ENCODE measurements around the gene ADAMTS10.

Gene ADAMTS10

GRCh38 chr19:8580710-8581281, 29.7 kb downstream of the ADAMTS10 start:
- Histone ChIP-seq H3K27me3 (replicated peaks; ENCODE audit: insufficient read depth, low read length) (peaks cover 61% of the 10 kb centered on the region), H3K9me2 (replicated peaks; ENCODE audit: insufficient read depth, low read length) (no peaks in the 10 kb centered on the region), H4K20me1 (ENCODE audit: insufficient read depth, low read length) (no peaks in the 10 kb centered on the region), H3K4me3 (ENCODE audit: low read length) (peak overlapping the region; percentile 14; the same call in 1 of the 2 replicates), H3K4me2 (ENCODE audit: low read depth, low read length) (peak overlapping the region; percentile 61), H3K27ac (ENCODE audit: low read length) (no peak overlapping the region), H3K9ac (ENCODE audit: low read length) (no peak overlapping the region), H3K79me2 (ENCODE audit: low read length) (no peaks in the 10 kb centered on the region), H3K36me3 (replicated peaks; ENCODE audit: insufficient read depth, low read length) (no peaks in the 10 kb centered on the region), H2AFZ (ENCODE audit: low read length) (peak overlapping the region; percentile 62), H3K9me3 (replicated peaks; ENCODE audit: insufficient read depth, low read length) (no peaks in the 10 kb centered on the region), H3F3A (ENCODE audit: insufficient read depth, low read length) (no peaks in the 10 kb centered on the region), H3K4me1 (ENCODE audit: low read length) (peaks cover under 1% of the 10 kb centered on the region; the same call in 1 of the 2 replicates)
- peak; percentile 75 for DNase-seq
- no peak for TF ChIP-seq EZH2 (optimal IDR thresholded peaks at IDR 0.05; ENCODE audit: low read depth, low read length)
- no peak for TF ChIP-seq EZH2phosphoT487 (IDR thresholded peaks at IDR 0.05; ENCODE audit: low read length)
- peak; percentile 100 for TF ChIP-seq CTCF (IDR thresholded peaks at IDR 0.05; ENCODE audit: low read length)

GRCh38 chr19:8578642-8579265, 31.8 kb downstream of the ADAMTS10 start:
- Histone ChIP-seq H3K4me1 (ENCODE audit: low read length) (peaks cover 6% of the 10 kb centered on the region; the same call in 1 of the 2 replicates), H3K9me2 (replicated peaks; ENCODE audit: insufficient read depth, low read length) (no peaks in the 10 kb centered on the region), H4K20me1 (ENCODE audit: insufficient read depth, low read length) (no peaks in the 10 kb centered on the region), H3K36me3 (replicated peaks; ENCODE audit: insufficient read depth, low read length) (no peaks in the 10 kb centered on the region), H3K27ac (ENCODE audit: low read length) (no peak overlapping the region), H2AFZ (ENCODE audit: low read length) (no peak overlapping the region), H3F3A (ENCODE audit: insufficient read depth, low read length) (no peaks in the 10 kb centered on the region), H3K4me3 (ENCODE audit: low read length) (no peak overlapping the region), H3K27me3 (replicated peaks; ENCODE audit: insufficient read depth, low read length) (peaks cover 68% of the 10 kb centered on the region), H3K9me3 (replicated peaks; ENCODE audit: insufficient read depth, low read length) (no peaks in the 10 kb centered on the region), H3K79me2 (ENCODE audit: low read length) (no peaks in the 10 kb centered on the region), H3K4me2 (ENCODE audit: low read depth, low read length) (no peak overlapping the region), H3K9ac (ENCODE audit: low read length) (no peak overlapping the region)
- peak; percentile 62 for DNase-seq
- TF ChIP-seq CTCF (IDR thresholded peaks at IDR 0.05; ENCODE audit: low read length) (peak; percentile 98), EZH2phosphoT487 (IDR thresholded peaks at IDR 0.05; ENCODE audit: low read length) (no peak)

GRCh38 chr19:8577741-8578140, 32.8 kb downstream of the ADAMTS10 start:
- no peak for DNase-seq
- Histone ChIP-seq H3K9me3 (replicated peaks; ENCODE audit: insufficient read depth, low read length) (no peaks in the 10 kb centered on the region), H3K27ac (ENCODE audit: low read length) (no peak overlapping the region), H3K4me3 (ENCODE audit: low read length) (no peak overlapping the region), H3K79me2 (ENCODE audit: low read length) (no peaks in the 10 kb centered on the region), H2AFZ (ENCODE audit: low read length) (no peak overlapping the region), H3K4me1 (ENCODE audit: low read length) (peaks cover 6% of the 10 kb centered on the region; the same call in 1 of the 2 replicates), H3K36me3 (replicated peaks; ENCODE audit: insufficient read depth, low read length) (no peaks in the 10 kb centered on the region), H3F3A (ENCODE audit: insufficient read depth, low read length) (no peaks in the 10 kb centered on the region), H3K9ac (ENCODE audit: low read length) (no peak overlapping the region), H3K9me2 (replicated peaks; ENCODE audit: insufficient read depth, low read length) (no peaks in the 10 kb centered on the region), H4K20me1 (ENCODE audit: insufficient read depth, low read length) (no peaks in the 10 kb centered on the region), H3K27me3 (replicated peaks; ENCODE audit: insufficient read depth, low read length) (peaks cover 69% of the 10 kb centered on the region), H3K4me2 (ENCODE audit: low read depth, low read length) (no peak overlapping the region)
- TF ChIP-seq CTCF (IDR thresholded peaks at IDR 0.05; ENCODE audit: low read length) = no peak
- TF ChIP-seq EZH2phosphoT487 (IDR thresholded peaks at IDR 0.05; ENCODE audit: low read length) = no peak
- no peak for TF ChIP-seq EZH2 (optimal IDR thresholded peaks at IDR 0.05; ENCODE audit: low read depth, low read length)
